Measurements from ENCODE around the gene DPY19L1.
"Not testable (repeated sequence)": the region's sequence is repeated elsewhere in the genome, so short reads cannot be mapped to it uniquely, and the experiment has no call there.

Gene DPY19L1

DNA sequence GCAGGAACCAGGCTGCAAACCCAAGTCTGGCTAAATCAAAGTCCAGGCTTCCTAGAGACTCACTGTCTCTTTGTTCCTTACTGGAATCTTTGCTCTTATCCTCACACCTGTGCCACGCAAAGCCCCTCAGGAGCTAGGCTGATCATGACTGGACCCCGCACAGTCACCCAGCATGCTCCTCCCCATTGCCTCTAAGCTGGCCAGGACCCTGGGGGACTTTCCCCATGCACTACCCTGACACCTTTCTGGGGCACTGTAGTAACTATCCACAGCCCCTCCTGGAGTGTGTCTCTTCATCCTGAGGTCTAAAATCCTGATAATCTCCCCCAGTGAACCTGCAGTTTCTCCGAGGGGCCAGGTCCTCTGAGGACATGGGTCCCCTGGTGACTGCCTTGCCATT lies 21.3 kb upstream of the DPY19L1 start:
- H4K20me1 ChIP-seq (ENCODE audit: control insufficient read depth, insufficient read depth, low read depth, low read length); H3K79me2 ChIP-seq (ENCODE audit: control insufficient read depth, low read length); H3F3A ChIP-seq (ENCODE audit: control insufficient read depth, insufficient read depth); H3K4me2 ChIP-seq (ENCODE audit: low read length); H3K4me1 ChIP-seq (ENCODE audit: control insufficient read depth, low read length); H3K36me3 ChIP-seq (ENCODE audit: control insufficient read depth, low read length); H3K9me3 ChIP-seq (ENCODE audit: control insufficient read depth, insufficient read depth, low read length); H3K27me3 ChIP-seq (ENCODE audit: control insufficient read depth, low read length); H3K4me3 ChIP-seq (ENCODE audit: low read length); H3K9me2 ChIP-seq (replicated peaks; ENCODE audit: control insufficient read depth, low read length); H3K27ac ChIP-seq (ENCODE audit: low read depth, low read length): not testable (repeated sequence)

DNA sequence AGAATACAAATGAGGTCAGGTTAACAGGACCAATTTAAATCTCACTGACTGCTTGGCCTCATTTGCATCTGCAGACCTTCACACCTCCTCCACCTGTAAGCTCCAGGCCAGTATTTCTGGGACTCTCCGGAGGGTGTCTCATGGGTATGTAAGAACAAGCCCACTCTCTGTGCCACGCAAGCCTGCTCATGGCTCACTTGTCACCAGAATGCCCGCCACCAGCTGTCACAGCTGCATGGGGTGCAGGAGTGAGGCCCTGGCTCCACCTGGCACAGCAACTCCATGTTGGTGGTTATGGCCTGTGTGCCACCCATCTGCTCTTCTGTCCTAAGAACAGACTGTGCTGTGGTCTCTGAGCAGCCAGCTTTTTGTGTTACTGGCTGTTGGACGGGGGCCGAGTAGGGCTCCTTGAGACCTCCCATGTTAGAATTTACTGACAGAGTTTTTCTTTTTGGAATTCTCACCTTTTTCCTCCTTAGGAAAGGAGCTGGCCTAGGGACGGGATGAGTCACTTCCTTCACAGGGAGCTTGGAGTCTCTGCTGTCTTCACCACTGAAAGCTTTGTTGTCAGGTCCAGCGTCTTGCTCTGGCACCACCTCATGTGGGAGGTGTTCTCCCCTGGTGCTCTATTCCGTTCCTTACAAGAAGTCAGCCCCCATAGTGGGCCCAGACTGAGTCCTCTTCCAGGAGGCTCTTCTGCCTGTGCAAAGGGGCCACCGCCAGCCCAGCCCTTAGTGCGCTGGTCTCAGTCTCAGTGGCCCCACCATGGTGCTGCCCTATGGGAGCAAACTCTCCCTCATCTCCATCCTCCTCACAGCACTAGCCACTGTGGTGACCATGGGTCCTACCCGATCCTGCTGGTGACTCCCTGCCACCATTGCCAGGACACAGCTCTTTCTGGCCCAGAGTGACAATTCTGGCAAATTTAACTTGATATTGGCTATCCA lies 20.5 kb upstream of the DPY19L1 start:
- not testable (repeated sequence) for H3K4me1 ChIP-seq (ENCODE audit: control insufficient read depth, low read length); H3K4me3 ChIP-seq (ENCODE audit: low read length); H3K36me3 ChIP-seq (ENCODE audit: control insufficient read depth, low read length); H3K27me3 ChIP-seq (ENCODE audit: control insufficient read depth, low read length); H3F3A ChIP-seq (ENCODE audit: control insufficient read depth, insufficient read depth); H4K20me1 ChIP-seq (ENCODE audit: control insufficient read depth, insufficient read depth, low read depth, low read length); H3K79me2 ChIP-seq (ENCODE audit: control insufficient read depth, low read length); H3K27ac ChIP-seq (ENCODE audit: low read depth, low read length); H3K4me2 ChIP-seq (ENCODE audit: low read length); H3K9me2 ChIP-seq (replicated peaks; ENCODE audit: control insufficient read depth, low read length); H3K9me3 ChIP-seq (ENCODE audit: control insufficient read depth, insufficient read depth, low read length)

- H3K9me2 ChIP-seq (replicated peaks; ENCODE audit: control insufficient read depth, low read length); H3K4me2 ChIP-seq (ENCODE audit: low read length); H4K20me1 ChIP-seq (ENCODE audit: control insufficient read depth, insufficient read depth, low read depth, low read length); H3F3A ChIP-seq (ENCODE audit: control insufficient read depth, insufficient read depth); H3K79me2 ChIP-seq (ENCODE audit: control insufficient read depth, low read length); H3K4me3 ChIP-seq (ENCODE audit: low read length); H3K27ac ChIP-seq (ENCODE audit: low read depth, low read length); H3K9me3 ChIP-seq (ENCODE audit: control insufficient read depth, insufficient read depth, low read length); H3K36me3 ChIP-seq (ENCODE audit: control insufficient read depth, low read length); H3K27me3 ChIP-seq (ENCODE audit: control insufficient read depth, low read length); H3K4me1 ChIP-seq (ENCODE audit: control insufficient read depth, low read length): not testable (repeated sequence)
- TF ChIP-seq, protein P1, sequence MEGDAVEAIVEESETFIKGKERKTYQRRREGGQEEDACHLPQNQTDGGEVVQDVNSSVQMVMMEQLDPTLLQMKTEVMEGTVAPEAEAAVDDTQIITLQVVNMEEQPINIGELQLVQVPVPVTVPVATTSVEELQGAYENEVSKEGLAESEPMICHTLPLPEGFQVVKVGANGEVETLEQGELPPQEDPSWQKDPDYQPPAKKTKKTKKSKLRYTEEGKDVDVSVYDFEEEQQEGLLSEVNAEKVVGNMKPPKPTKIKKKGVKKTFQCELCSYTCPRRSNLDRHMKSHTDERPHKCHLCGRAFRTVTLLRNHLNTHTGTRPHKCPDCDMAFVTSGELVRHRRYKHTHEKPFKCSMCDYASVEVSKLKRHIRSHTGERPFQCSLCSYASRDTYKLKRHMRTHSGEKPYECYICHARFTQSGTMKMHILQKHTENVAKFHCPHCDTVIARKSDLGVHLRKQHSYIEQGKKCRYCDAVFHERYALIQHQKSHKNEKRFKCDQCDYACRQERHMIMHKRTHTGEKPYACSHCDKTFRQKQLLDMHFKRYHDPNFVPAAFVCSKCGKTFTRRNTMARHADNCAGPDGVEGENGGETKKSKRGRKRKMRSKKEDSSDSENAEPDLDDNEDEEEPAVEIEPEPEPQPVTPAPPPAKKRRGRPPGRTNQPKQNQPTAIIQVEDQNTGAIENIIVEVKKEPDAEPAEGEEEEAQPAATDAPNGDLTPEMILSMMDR (IDR thresholded peaks at IDR 0.05; ENCODE audit: low read depth, low read length, poor library complexity, severe bottlenecking) = peak; percentile 64
Measured at GRCh38 chr7:35055733-35056132, 18.4 kb upstream of the DPY19L1 start.

GRCh38 chr7:35053488-35054175 lies 16.3 kb upstream of the DPY19L1 start:
- not testable (repeated sequence) for H3K9me2 ChIP-seq (replicated peaks; ENCODE audit: control insufficient read depth, low read length); H3K27me3 ChIP-seq (ENCODE audit: control insufficient read depth, low read length); H3K27ac ChIP-seq (ENCODE audit: low read depth, low read length); H3K4me2 ChIP-seq (ENCODE audit: low read length); H3K9me3 ChIP-seq (ENCODE audit: control insufficient read depth, insufficient read depth, low read length); H3K4me3 ChIP-seq (ENCODE audit: low read length); H4K20me1 ChIP-seq (ENCODE audit: control insufficient read depth, insufficient read depth, low read depth, low read length); H3K79me2 ChIP-seq (ENCODE audit: control insufficient read depth, low read length); H3K4me1 ChIP-seq (ENCODE audit: control insufficient read depth, low read length); H3K36me3 ChIP-seq (ENCODE audit: control insufficient read depth, low read length); H3F3A ChIP-seq (ENCODE audit: control insufficient read depth, insufficient read depth)

DNA sequence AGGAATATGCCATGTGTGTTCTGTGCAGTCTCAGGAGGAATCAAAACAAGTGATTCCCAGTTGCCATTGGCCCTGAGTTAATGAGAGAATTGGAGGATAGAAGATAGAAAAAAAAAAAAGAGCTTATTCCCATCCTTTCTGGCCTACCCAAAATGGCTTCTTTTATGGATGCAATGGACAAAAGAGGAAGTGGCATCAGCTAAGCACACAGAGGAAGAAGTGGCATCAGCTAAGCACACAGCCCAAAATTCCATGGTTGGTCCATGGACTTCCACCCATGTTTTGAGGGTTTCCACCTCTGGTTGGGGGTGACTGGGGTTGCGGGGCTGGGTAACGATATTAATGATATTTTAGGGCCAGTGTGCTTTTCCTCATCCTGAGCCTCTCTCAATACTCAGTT lies 11.1 kb upstream of the DPY19L1 start:
- not testable (repeated sequence) for H3K4me3 ChIP-seq (ENCODE audit: low read length); H3K36me3 ChIP-seq (ENCODE audit: control insufficient read depth, low read length); H4K20me1 ChIP-seq (ENCODE audit: control insufficient read depth, insufficient read depth, low read depth, low read length); H3K79me2 ChIP-seq (ENCODE audit: control insufficient read depth, low read length); H3K9me3 ChIP-seq (ENCODE audit: control insufficient read depth, insufficient read depth, low read length); H3F3A ChIP-seq (ENCODE audit: control insufficient read depth, insufficient read depth); H3K9me2 ChIP-seq (replicated peaks; ENCODE audit: control insufficient read depth, low read length); H3K27me3 ChIP-seq (ENCODE audit: control insufficient read depth, low read length); H3K4me2 ChIP-seq (ENCODE audit: low read length); H3K4me1 ChIP-seq (ENCODE audit: control insufficient read depth, low read length); H3K27ac ChIP-seq (ENCODE audit: low read depth, low read length)

GRCh38 chr7:35047912-35048305 lies 10.6 kb upstream of the DPY19L1 start:
- not testable (repeated sequence) for H3K27ac ChIP-seq (ENCODE audit: low read depth, low read length); H3K36me3 ChIP-seq (ENCODE audit: control insufficient read depth, low read length); H4K20me1 ChIP-seq (ENCODE audit: control insufficient read depth, insufficient read depth, low read depth, low read length); H3K4me1 ChIP-seq (ENCODE audit: control insufficient read depth, low read length); H3K79me2 ChIP-seq (ENCODE audit: control insufficient read depth, low read length); H3K4me2 ChIP-seq (ENCODE audit: low read length); H3K27me3 ChIP-seq (ENCODE audit: control insufficient read depth, low read length); H3F3A ChIP-seq (ENCODE audit: control insufficient read depth, insufficient read depth); H3K9me2 ChIP-seq (replicated peaks; ENCODE audit: control insufficient read depth, low read length); H3K4me3 ChIP-seq (ENCODE audit: low read length); H3K9me3 ChIP-seq (ENCODE audit: control insufficient read depth, insufficient read depth, low read length)

DNA sequence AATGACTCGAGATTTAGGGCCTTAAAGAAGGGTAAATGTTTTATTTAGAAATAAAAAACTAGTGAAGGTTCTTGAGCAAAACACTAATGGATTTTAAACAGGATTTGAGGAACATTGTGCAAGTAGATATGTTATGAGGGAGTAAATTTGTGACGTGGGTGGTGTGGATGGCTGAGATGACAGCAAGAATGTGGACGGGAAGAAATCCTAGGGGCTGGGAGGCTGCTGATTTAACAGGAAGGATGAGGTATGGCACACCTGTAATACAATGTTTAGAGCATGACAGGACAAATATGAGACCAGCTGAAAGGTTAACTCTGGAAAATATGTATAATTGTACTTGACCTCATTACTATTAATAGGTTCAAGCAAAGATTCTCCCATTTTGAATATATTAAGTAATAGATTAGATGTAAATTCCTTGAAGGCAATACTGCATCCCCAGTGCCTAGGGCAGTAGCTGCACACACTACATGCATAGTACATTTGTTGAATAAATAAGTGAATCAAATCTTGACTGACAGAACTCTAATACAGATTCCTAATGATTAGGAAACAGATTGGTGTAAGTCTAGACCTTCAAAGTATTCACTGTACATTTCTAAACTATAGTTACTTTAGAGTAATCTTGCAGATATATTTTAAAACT lies 10.1 kb upstream of the DPY19L1 start:
- H3K9me2 ChIP-seq (replicated peaks; ENCODE audit: control insufficient read depth, low read length); H4K20me1 ChIP-seq (ENCODE audit: control insufficient read depth, insufficient read depth, low read depth, low read length); H3K9me3 ChIP-seq (ENCODE audit: control insufficient read depth, insufficient read depth, low read length); H3F3A ChIP-seq (ENCODE audit: control insufficient read depth, insufficient read depth); H3K4me1 ChIP-seq (ENCODE audit: control insufficient read depth, low read length); H3K27me3 ChIP-seq (ENCODE audit: control insufficient read depth, low read length); H3K4me2 ChIP-seq (ENCODE audit: low read length); H3K36me3 ChIP-seq (ENCODE audit: control insufficient read depth, low read length); H3K79me2 ChIP-seq (ENCODE audit: control insufficient read depth, low read length); H3K4me3 ChIP-seq (ENCODE audit: low read length); H3K27ac ChIP-seq (ENCODE audit: low read depth, low read length): not testable (repeated sequence)
